Liver (tissue), 9 donors: Measurements from ENCODE around the gene ST7. TPM values are rescaled to one million over a fixed set of nuclear protein-coding genes. Genes with fewer than 3 reads are reported as not detected.

ENCODE experiments used
- DNase-seq: peaks from one replicate; pipeline ENCODE4 v3.0.0-alpha.2; 2017; ENCODE audit warnings: low spot score
- H3K27ac ChIP-seq, 2 donors: one replicate each; pipeline ENCODE4 v1.7.0; 2013; ENCODE audit warnings: inconsistent platforms in 2 of 2, low read length in 2 of 2, control low read depth in 1 of 2, low read depth in 1 of 2, mild to moderate bottlenecking in 1 of 2
- H3K27me3 ChIP-seq, 4 donors: one replicate each; pipeline versions ENCODE4 v1.6.1 to v1.7.0; 2013; ENCODE audit warnings: low read length in 3 of 4, inconsistent platforms in 1 of 4, mild to moderate bottlenecking in 1 of 4, moderate library complexity in 1 of 4; ENCODE audit not compliant: control insufficient read depth in 4 of 4, insufficient read depth in 4 of 4
- H3K36me3 ChIP-seq, 4 donors: one replicate each; pipeline versions ENCODE4 v1.6.1 to v1.7.0; 2013; ENCODE audit warnings: low read length in 3 of 4, mild to moderate bottlenecking in 3 of 4, low read depth in 1 of 4, moderate library complexity in 1 of 4; ENCODE audit not compliant: control insufficient read depth in 4 of 4, insufficient read depth in 3 of 4
- H3K4me1 ChIP-seq, 4 donors: one replicate each; pipeline versions ENCODE4 v1.6.1 to v1.7.0; 2013; ENCODE audit warnings: low read length in 3 of 4, mild to moderate bottlenecking in 3 of 4, moderate library complexity in 1 of 4; ENCODE audit not compliant: control insufficient read depth in 4 of 4, insufficient read depth in 4 of 4
- H3K4me3 ChIP-seq, 3 donors: one replicate each; pipeline versions ENCODE4 v1.6.1 to v1.7.0; 2013; ENCODE audit warnings: low read length in 3 of 3, control low read depth in 1 of 3, low read depth in 1 of 3, mild to moderate bottlenecking in 1 of 3
- H3K9ac ChIP-seq, 2 donors: one replicate each; pipeline ENCODE4 v1.7.0; 2013; ENCODE audit warnings: low read length in 2 of 2, mild to moderate bottlenecking in 2 of 2, moderate library complexity in 2 of 2, control low read depth in 1 of 2, low read depth in 1 of 2
- H3K9me3 ChIP-seq, 4 donors: one replicate each; pipeline versions ENCODE4 v1.6.1 to v1.7.0; 2013; ENCODE audit warnings: low read length in 3 of 4; ENCODE audit not compliant: control insufficient read depth in 4 of 4
- EGR1 ChIP-seq, 2 donors: IDR thresholded peaks; 2 replicates each; pipeline ENCODE4 v1.6.1; 2016 to 2018; ENCODE audit warnings: antibody characterized with exemption in 2 of 2, low read depth in 2 of 2
- FOXA1 ChIP-seq: IDR thresholded peaks from 2 replicates; pipeline ENCODE4 v1.6.1; 2016; ENCODE audit warnings: antibody characterized with exemption
- FOXA2 ChIP-seq: IDR thresholded peaks from 2 replicates; pipeline ENCODE4 v1.6.1; 2016; ENCODE audit warnings: antibody characterized with exemption
- GABPA ChIP-seq, 2 donors: IDR thresholded peaks in 1 of 2; conservative IDR thresholded peaks in 1 of 2; 2 replicates each; pipeline ENCODE4 v1.6.1; 2016; ENCODE audit warnings: antibody characterized with exemption in 2 of 2, mild to moderate bottlenecking in 1 of 2, moderate library complexity in 1 of 2
- HNF4A ChIP-seq, 2 donors: conservative IDR thresholded peaks; 2 replicates each; pipeline ENCODE4 v1.6.1; 2016; ENCODE audit warnings: antibody characterized with exemption in 2 of 2, mild to moderate bottlenecking in 2 of 2
- HNF4G ChIP-seq: IDR thresholded peaks from 2 replicates; pipeline ENCODE4 v1.6.1; 2016; ENCODE audit warnings: antibody characterized with exemption
- JUND ChIP-seq, 2 donors: IDR thresholded peaks; 2 replicates each; pipeline ENCODE4 v1.6.1; 2016; ENCODE audit warnings: antibody characterized with exemption in 2 of 2
- NR2F2 ChIP-seq: IDR thresholded peaks from 2 replicates; pipeline ENCODE4 v1.6.1; 2016; ENCODE audit warnings: antibody characterized with exemption
- RAD21 ChIP-seq, 2 donors: IDR thresholded peaks; 2 replicates each; pipeline ENCODE4 v1.6.1; 2016; ENCODE audit warnings: antibody characterized with exemption in 2 of 2, mild to moderate bottlenecking in 2 of 2
- RXRA ChIP-seq, 2 donors: IDR thresholded peaks; 2 replicates each; pipeline ENCODE4 v1.6.1; 2017 to 2018; ENCODE audit warnings: antibody characterized with exemption in 2 of 2, mild to moderate bottlenecking in 1 of 2
- SP1 ChIP-seq: IDR thresholded peaks from 2 replicates; pipeline ENCODE4 v1.6.1; 2018; ENCODE audit warnings: antibody characterized with exemption, mild to moderate bottlenecking
- TAF1 ChIP-seq: conservative IDR thresholded peaks from 2 replicates; pipeline ENCODE4 v1.6.1; 2016; ENCODE audit warnings: antibody characterized with exemption, mild to moderate bottlenecking
- YY1 ChIP-seq: IDR thresholded peaks from 2 replicates; pipeline ENCODE4 v1.6.1; 2016; ENCODE audit warnings: antibody characterized with exemption, mild to moderate bottlenecking
- WGBS: extraction: QIAGEN DNeasy Blood & Tissue Kit; methylation state at CpG from one replicate; pipeline ENCODE4 v1.1.7; 2013; 5-methylcytosine and 5-hydroxymethylcytosine counted together
- polyA plus RNA-seq, 2 donors: library from polyadenylated mRNA; stranded (reverse) in 1 of 2; unstranded in 1 of 2; fragments of 200-250 nt in 1 of 2; fragments of >200 nt in 1 of 2; fragmentation: Nextera tagmentation in 1 of 2; extraction: Ambion mirVana in 1 of 2; gene quantifications; one replicate each; pipeline versions ENCODE4 v1.2.1 to v1.2.3, GENCODE V29; 2013 to 2015
- total RNA-seq, 2 donors: library from RNA; depleted of rRNA; stranded (reverse); fragments of >200 nt; gene quantifications; one replicate each; pipeline ENCODE4 v1.2.3, GENCODE V29; 2014
- TF ChIP-seq, protein P1 (sequence below): IDR thresholded peaks from 2 replicates; pipeline ENCODE4 v1.6.1; 2016; ENCODE audit warnings: antibody characterized with exemption
- TF ChIP-seq, protein P2 (sequence below): IDR thresholded peaks from 2 replicates; pipeline ENCODE4 v1.6.1; 2016; ENCODE audit warnings: antibody characterized with exemption, mild to moderate bottlenecking
- TF ChIP-seq, protein P3 (sequence below): IDR thresholded peaks from 2 replicates; pipeline ENCODE4 v1.6.1; 2016; ENCODE audit warnings: antibody characterized with exemption
- TF ChIP-seq, protein P4 (sequence below): fragments of 150-350 bp; IDR thresholded peaks from 2 replicates; pipeline ENCODE4 v1.5.1; 2017; ENCODE audit warnings: improper control_type of control experiment, low read depth, low read length; ENCODE audit not compliant: missing input control
- donor health status: healthy.
- donor health status: healthy.
- donor health status: healthy.
- donor health status: healthy.
- donor health status: healthy.

ST7 gene
- total and polyA plus RNA-seq, 4 donors = 13.5 to 30.7 (median 22.6) TPM

DNA sequence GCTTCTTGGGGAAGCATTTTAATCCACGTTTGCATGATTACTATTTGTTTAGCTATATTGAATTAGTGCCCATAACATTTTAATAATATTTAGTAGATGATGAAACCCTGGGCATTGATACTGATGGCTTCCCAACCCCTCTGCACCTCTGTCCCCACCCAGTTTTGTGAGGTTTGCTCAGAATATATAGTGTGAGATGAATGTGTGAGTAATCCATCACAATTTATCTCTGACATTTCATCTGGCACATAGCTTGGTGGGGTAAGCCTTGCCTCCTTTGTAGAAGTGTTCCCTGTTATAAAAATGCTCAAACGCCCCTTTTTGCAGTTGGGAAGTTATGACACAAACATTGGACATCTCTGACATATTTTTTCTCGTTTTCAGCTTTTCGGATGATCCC is 265.4 kb downstream of the ST7 start:
- peaks cover 0 to 15% (median 7%) of the 10 kb centered on the region in 4 donors for H3K36me3 ChIP-seq
- H3K27ac ChIP-seq = no peak overlapping the region
- WGBS = 87% methylated on average over 4 of the region's 4 CpGs
- H3K27me3 ChIP-seq = no peaks in the 10 kb centered on the region
- no peak for DNase-seq
- H3K4me3 ChIP-seq = no peak overlapping the region
- TF ChIP-seq, protein P1, sequence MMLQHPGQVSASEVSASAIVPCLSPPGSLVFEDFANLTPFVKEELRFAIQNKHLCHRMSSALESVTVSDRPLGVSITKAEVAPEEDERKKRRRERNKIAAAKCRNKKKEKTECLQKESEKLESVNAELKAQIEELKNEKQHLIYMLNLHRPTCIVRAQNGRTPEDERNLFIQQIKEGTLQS = no peak
- no peak for TF ChIP-seq FOXA1
- TF ChIP-seq FOXA2 = no peak
- TF ChIP-seq, protein P2, sequence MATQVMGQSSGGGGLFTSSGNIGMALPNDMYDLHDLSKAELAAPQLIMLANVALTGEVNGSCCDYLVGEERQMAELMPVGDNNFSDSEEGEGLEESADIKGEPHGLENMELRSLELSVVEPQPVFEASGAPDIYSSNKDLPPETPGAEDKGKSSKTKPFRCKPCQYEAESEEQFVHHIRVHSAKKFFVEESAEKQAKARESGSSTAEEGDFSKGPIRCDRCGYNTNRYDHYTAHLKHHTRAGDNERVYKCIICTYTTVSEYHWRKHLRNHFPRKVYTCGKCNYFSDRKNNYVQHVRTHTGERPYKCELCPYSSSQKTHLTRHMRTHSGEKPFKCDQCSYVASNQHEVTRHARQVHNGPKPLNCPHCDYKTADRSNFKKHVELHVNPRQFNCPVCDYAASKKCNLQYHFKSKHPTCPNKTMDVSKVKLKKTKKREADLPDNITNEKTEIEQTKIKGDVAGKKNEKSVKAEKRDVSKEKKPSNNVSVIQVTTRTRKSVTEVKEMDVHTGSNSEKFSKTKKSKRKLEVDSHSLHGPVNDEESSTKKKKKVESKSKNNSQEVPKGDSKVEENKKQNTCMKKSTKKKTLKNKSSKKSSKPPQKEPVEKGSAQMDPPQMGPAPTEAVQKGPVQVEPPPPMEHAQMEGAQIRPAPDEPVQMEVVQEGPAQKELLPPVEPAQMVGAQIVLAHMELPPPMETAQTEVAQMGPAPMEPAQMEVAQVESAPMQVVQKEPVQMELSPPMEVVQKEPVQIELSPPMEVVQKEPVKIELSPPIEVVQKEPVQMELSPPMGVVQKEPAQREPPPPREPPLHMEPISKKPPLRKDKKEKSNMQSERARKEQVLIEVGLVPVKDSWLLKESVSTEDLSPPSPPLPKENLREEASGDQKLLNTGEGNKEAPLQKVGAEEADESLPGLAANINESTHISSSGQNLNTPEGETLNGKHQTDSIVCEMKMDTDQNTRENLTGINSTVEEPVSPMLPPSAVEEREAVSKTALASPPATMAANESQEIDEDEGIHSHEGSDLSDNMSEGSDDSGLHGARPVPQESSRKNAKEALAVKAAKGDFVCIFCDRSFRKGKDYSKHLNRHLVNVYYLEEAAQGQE = no peak
- no peak for TF ChIP-seq YY1
- no peak for TF ChIP-seq RAD21 (IDR thresholded peaks at IDR 0.05)
- no peak for TF ChIP-seq RXRA (IDR thresholded peaks at IDR 0.05)
- no peak for TF ChIP-seq NR2F2
- TF ChIP-seq SP1 = no peak
- no peak for TF ChIP-seq HNF4A (conservative IDR thresholded peaks at IDR 0.05)
- no peak for TF ChIP-seq HNF4G
- TF ChIP-seq, protein P3, sequence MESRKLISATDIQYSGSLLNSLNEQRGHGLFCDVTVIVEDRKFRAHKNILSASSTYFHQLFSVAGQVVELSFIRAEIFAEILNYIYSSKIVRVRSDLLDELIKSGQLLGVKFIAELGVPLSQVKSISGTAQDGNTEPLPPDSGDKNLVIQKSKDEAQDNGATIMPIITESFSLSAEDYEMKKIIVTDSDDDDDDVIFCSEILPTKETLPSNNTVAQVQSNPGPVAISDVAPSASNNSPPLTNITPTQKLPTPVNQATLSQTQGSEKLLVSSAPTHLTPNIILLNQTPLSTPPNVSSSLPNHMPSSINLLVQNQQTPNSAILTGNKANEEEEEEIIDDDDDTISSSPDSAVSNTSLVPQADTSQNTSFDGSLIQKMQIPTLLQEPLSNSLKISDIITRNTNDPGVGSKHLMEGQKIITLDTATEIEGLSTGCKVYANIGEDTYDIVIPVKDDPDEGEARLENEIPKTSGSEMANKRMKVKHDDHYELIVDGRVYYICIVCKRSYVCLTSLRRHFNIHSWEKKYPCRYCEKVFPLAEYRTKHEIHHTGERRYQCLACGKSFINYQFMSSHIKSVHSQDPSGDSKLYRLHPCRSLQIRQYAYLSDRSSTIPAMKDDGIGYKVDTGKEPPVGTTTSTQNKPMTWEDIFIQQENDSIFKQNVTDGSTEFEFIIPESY = no peak
- TF ChIP-seq GABPA (IDR thresholded peaks at IDR 0.05 in 1 of 2, conservative IDR thresholded peaks at IDR 0.05 in 1 of 2) = no peak
- no peak overlapping the region for H3K9ac ChIP-seq
- H3K9me3 ChIP-seq = no peaks in the 10 kb centered on the region
- H3K4me1 ChIP-seq = no peaks in the 10 kb centered on the region

DNA sequence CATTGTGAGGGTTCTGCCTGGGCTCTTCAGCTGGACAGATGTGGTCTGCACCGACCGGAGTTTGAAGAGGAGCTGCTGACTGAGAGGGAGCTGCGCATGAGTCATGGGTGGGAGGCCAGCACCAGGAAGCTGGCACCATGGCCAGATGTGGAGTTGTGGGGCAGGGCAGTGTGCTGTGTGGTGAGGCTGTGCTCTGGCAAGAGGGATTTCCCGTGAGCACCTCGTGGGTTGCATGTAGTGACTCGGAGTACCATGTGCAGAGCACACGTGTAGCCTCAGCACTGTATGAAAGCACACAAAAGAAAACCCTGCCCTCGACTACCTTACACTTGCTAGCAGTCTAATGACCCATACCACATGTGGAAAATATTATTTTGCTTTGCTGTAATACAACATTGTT is 266.2 kb downstream of the ST7 start:
- no peak for DNase-seq
- Histone ChIP-seq H3K4me1 (no peaks in the 10 kb centered on the region), H3K27ac (no peak overlapping the region)
- TF ChIP-seq, protein P2 = no peak
- no peak for TF ChIP-seq FOXA1
- no peak for TF ChIP-seq RAD21 (IDR thresholded peaks at IDR 0.05)
- no peak for TF ChIP-seq HNF4A (conservative IDR thresholded peaks at IDR 0.05)
- no peak for TF ChIP-seq JUND (IDR thresholded peaks at IDR 0.05)
- TF ChIP-seq FOXA2 = no peak
- TF ChIP-seq EGR1 (IDR thresholded peaks at IDR 0.05; ENCODE audit: low read depth in 2 of 2) = no peak
- TF ChIP-seq, protein P3 = no peak
- TF ChIP-seq RXRA (IDR thresholded peaks at IDR 0.05) = no peak
- no peak for TF ChIP-seq YY1
- TF ChIP-seq GABPA (IDR thresholded peaks at IDR 0.05 in 1 of 2, conservative IDR thresholded peaks at IDR 0.05 in 1 of 2) = no peak
- TF ChIP-seq, protein P4, sequence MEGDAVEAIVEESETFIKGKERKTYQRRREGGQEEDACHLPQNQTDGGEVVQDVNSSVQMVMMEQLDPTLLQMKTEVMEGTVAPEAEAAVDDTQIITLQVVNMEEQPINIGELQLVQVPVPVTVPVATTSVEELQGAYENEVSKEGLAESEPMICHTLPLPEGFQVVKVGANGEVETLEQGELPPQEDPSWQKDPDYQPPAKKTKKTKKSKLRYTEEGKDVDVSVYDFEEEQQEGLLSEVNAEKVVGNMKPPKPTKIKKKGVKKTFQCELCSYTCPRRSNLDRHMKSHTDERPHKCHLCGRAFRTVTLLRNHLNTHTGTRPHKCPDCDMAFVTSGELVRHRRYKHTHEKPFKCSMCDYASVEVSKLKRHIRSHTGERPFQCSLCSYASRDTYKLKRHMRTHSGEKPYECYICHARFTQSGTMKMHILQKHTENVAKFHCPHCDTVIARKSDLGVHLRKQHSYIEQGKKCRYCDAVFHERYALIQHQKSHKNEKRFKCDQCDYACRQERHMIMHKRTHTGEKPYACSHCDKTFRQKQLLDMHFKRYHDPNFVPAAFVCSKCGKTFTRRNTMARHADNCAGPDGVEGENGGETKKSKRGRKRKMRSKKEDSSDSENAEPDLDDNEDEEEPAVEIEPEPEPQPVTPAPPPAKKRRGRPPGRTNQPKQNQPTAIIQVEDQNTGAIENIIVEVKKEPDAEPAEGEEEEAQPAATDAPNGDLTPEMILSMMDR = no peak
- no peak for TF ChIP-seq SP1
- no peak for TF ChIP-seq HNF4G
- TF ChIP-seq TAF1 = no peak
- no peak for TF ChIP-seq NR2F2
- TF ChIP-seq, protein P1 = no peak

More for the DNA sequence above, 266.2 kb downstream of the ST7 start:
- H3K9ac ChIP-seq = no peak overlapping the region
- 96% methylated on average over 8 of the region's 8 CpGs for WGBS
- H3K9me3 ChIP-seq = no peaks in the 10 kb centered on the region
- H3K4me3 ChIP-seq = no peak overlapping the region
- peaks cover 0 to 15% (median 7%) of the 10 kb centered on the region in 4 donors for H3K36me3 ChIP-seq
- H3K27me3 ChIP-seq = no peaks in the 10 kb centered on the region
